OCI-LY7 (cell line): Measurements from ENCODE around the gene SUMO4. TPM values are rescaled to one million over a fixed set of nuclear protein-coding genes. Genes with fewer than 3 reads are reported as not detected.

Experiments
- BruUV-seq: library from RNA; stranded (reverse); fragments of 400-500 nt; replicated peaks from 2 replicates; lab custom pipeline; 2021; lab: Mats Ljungman, UMichigan
- CTCF ChIA-PET: fragments of 300-600 bp; sonication (Branson Sonifier 250); formaldehyde crosslinking; loops from one replicate; lab custom pipeline; 2022; ENCODE audit warnings: antibody characterized with exemption; ENCODE audit not compliant: unreplicated experiment; lab: Charles Lee
- POLR2A ChIA-PET: fragments of 300-600 bp; sonication (Branson Sonifier 250); formaldehyde crosslinking; loops from one replicate; lab custom pipeline; 2022; ENCODE audit warnings: antibody characterized with exemption; lab: Charles Lee
- DNase-seq: peaks from one replicate; pipeline ENCODE4 v3.0.0-alpha.2; 2015; ENCODE audit warnings: low spot score
- H2AFZ ChIP-seq: fragments of 200-600 bp; sonication (generic), shearing (Covaris generic); 2 replicates; pipeline ENCODE4 v1.6.1; 2014; ENCODE audit warnings: mild to moderate bottlenecking, antibody characterized with exemption, low read length, moderate library complexity
- H3K27ac ChIP-seq: fragments of 200-600 bp; sonication (generic); 2 replicates; pipeline ENCODE4 v1.5.1; 2014; ENCODE audit warnings: mixed run types, low read depth, mild to moderate bottlenecking, moderate library complexity, low read length, inconsistent platforms; ENCODE audit not compliant: poor library complexity, severe bottlenecking
- H3K36me3 ChIP-seq: fragments of 200-600 bp; sonication (generic); 2 replicates; pipeline ENCODE4 v1.6.1; 2014; ENCODE audit warnings: mild to moderate bottlenecking, antibody characterized with exemption, low read length, moderate library complexity, mixed read lengths; ENCODE audit not compliant: insufficient read depth
- H3K4me1 ChIP-seq: fragments of 200-600 bp; sonication (generic); 2 replicates; pipeline ENCODE4 v1.5.1; 2014; ENCODE audit warnings: mild to moderate bottlenecking, low read length; ENCODE audit not compliant: insufficient read depth, poor library complexity, severe bottlenecking
- H3K4me2 ChIP-seq: fragments of 200-600 bp; sonication (generic); 2 replicates; pipeline ENCODE4 v1.6.1; 2014; ENCODE audit warnings: mild to moderate bottlenecking, low read length
- H3K4me3 ChIP-seq: fragments of 200-600 bp; sonication (generic); 2 replicates; pipeline ENCODE4 v1.5.1; 2014; ENCODE audit warnings: mild to moderate bottlenecking, low read depth, low read length; ENCODE audit not compliant: poor library complexity, severe bottlenecking
- H3K79me2 ChIP-seq: fragments of 200-600 bp; sonication (generic); 2 replicates; pipeline ENCODE4 v1.6.1; 2016; ENCODE audit warnings: low read depth, mild to moderate bottlenecking, low read length, moderate library complexity, mixed read lengths; ENCODE audit not compliant: insufficient read depth
- H3K9me2 ChIP-seq: fragments of 200-600 bp; sonication (generic); 2 replicates; pipeline ENCODE4 v1.6.1; 2016; ENCODE audit warnings: mild to moderate bottlenecking, low read length, mixed read lengths; ENCODE audit not compliant: insufficient read depth
- H3K9me3 ChIP-seq: fragments of 200-600 bp; sonication (generic); 2 replicates; pipeline ENCODE4 v1.6.1; 2014; ENCODE audit warnings: mild to moderate bottlenecking, mixed run types, low read length, mixed read lengths
- H4K20me1 ChIP-seq: fragments of 200-600 bp; sonication (generic); 2 replicates; pipeline ENCODE4 v1.6.1; 2014; ENCODE audit warnings: mild to moderate bottlenecking, antibody characterized with exemption, low read length, moderate library complexity, mixed read lengths; ENCODE audit not compliant: insufficient read depth
- CTCF ChIP-seq: fragments of 200-600 bp; sonication (generic); conservative IDR thresholded peaks from 2 replicates; pipeline ENCODE4 v1.5.1; 2014; ENCODE audit warnings: mild to moderate bottlenecking, antibody characterized with exemption, low read length, moderate library complexity, mixed read lengths
- EZH2phosphoT487 ChIP-seq: fragments of 200-600 bp; sonication (generic); IDR thresholded peaks from 2 replicates; pipeline ENCODE4 v1.6.1; 2018; ENCODE audit warnings: low read depth, borderline replicate concordance, mild to moderate bottlenecking, mixed run types, antibody characterized with exemption, low read length, moderate library complexity, mixed read lengths
- intact Hi-C: fragments of 100-400 bp; cut with micrococcal nuclease; formaldehyde crosslinking; loops from one replicate; pipeline ENCODE4 v1.10.0; 2022; ENCODE audit not compliant: unreplicated experiment
- total RNA-seq, 2 experiments: library from RNA; depleted of rRNA in 1 of 2; stranded (reverse); fragments of >200 nt in 1 of 2; shearing (Covaris generic) in 1 of 2; gene quantifications; 2 replicates each; pipeline ENCODE4 v1.2.3, GENCODE V29; 2014 to 2022

SUMO4 gene
- total RNA-seq, 2 experiments from 2014 or later = 3.2 to 3.6 TPM

GRCh38 chr6:149425224-149425623 lies 25.2 kb downstream of the SUMO4 start:
- H3K4me2 ChIP-seq = no peak overlapping the region
- no peak overlapping the region for H2AFZ ChIP-seq
- H3K27ac ChIP-seq = no peak overlapping the region
- no peaks in the 10 kb centered on the region for H3K4me1 ChIP-seq
- H3K36me3 ChIP-seq = no peaks in the 10 kb centered on the region
- no TSS peak for BruUV-seq
- DNase-seq = no peak
- H4K20me1 ChIP-seq = no peaks in the 10 kb centered on the region
- TF ChIP-seq EZH2phosphoT487 (no peak), CTCF (no peak)
- H3K79me2 ChIP-seq = no peaks in the 10 kb centered on the region
- CTCF ChIA-PET = no interaction called here
- no peaks in the 10 kb centered on the region for H3K9me3 ChIP-seq
- no peaks in the 10 kb centered on the region for H3K9me2 ChIP-seq
- no peak overlapping the region for H3K4me3 ChIP-seq
- intact Hi-C loops = no loop called here
- POLR2A ChIA-PET = no interaction called here

- no peaks in the 10 kb centered on the region for H3K79me2 ChIP-seq
- ChIA-PET CTCF (interaction anchor here (0.7 to 1.2 kb wide), 2 partner anchors 230 to 344 kb away, joined by 3 read pairs; no protein-coding TSS in a partner anchor), POLR2A (no interaction called here)
- no peak overlapping the region for H3K4me3 ChIP-seq
- TF ChIP-seq CTCF = no peak
- TF ChIP-seq EZH2phosphoT487 = no peak
- no peak overlapping the region for H2AFZ ChIP-seq
- no peaks in the 10 kb centered on the region for H3K36me3 ChIP-seq
- H3K4me2 ChIP-seq = no peak overlapping the region
- H3K9me2 ChIP-seq = no peaks in the 10 kb centered on the region
- no peaks in the 10 kb centered on the region for H4K20me1 ChIP-seq
- intact Hi-C loops = no loop called here
- no peaks in the 10 kb centered on the region for H3K9me3 ChIP-seq
- H3K27ac ChIP-seq = no peak overlapping the region
- DNase-seq = no peak
- BruUV-seq = no TSS peak
- no peaks in the 10 kb centered on the region for H3K4me1 ChIP-seq
Measured at GRCh38 chr6:149425754-149426153, 25.7 kb downstream of the SUMO4 start.

DNA sequence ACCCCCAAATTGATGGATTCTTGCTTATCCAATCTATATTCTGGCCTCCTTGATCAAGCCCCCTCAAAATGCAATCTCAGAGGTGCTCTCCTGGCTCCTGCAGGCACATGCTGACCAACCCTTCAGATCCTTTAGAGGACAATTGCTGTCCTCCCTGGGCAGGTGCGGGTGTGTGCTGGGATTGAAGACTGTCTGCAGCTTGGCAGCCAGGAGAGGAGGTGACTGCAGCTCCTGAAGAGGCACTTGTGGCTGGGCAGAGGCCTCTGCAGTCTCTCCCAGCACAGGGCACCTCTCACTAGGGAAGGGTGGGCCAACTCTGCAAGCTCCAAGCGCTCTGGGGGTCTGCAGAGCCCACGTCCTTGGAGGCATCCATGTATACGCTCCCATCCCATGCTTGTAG lies 28.5 kb downstream of the SUMO4 start:
- POLR2A ChIA-PET = no interaction called here

More for the DNA sequence above, 28.5 kb downstream of the SUMO4 start:
- DNase-seq = no peak
- Histone ChIP-seq H3K36me3 (no peaks in the 10 kb centered on the region), H3K4me1 (peaks cover 7% of the 10 kb centered on the region), H3K79me2 (no peaks in the 10 kb centered on the region), H4K20me1 (no peaks in the 10 kb centered on the region), H3K9me3 (no peaks in the 10 kb centered on the region), H3K9me2 (no peaks in the 10 kb centered on the region), H2AFZ (no peak overlapping the region), H3K4me3 (no peak overlapping the region), H3K4me2 (no peak overlapping the region), H3K27ac (no peak overlapping the region)
- no TSS peak for BruUV-seq
- intact Hi-C loops = no loop called here
- CTCF ChIA-PET = no interaction called here
- TF ChIP-seq EZH2phosphoT487 = no peak
- no peak for TF ChIP-seq CTCF
